Measurements from ENCODE around the gene AGTPBP1. TPM values are rescaled to one million over a fixed set of nuclear protein-coding genes. Genes with fewer than 3 reads are reported as not detected.

The AGTPBP1 gene
- total RNA-seq, 1 donor from 2014 or later, result 25.1 TPM

DNA sequence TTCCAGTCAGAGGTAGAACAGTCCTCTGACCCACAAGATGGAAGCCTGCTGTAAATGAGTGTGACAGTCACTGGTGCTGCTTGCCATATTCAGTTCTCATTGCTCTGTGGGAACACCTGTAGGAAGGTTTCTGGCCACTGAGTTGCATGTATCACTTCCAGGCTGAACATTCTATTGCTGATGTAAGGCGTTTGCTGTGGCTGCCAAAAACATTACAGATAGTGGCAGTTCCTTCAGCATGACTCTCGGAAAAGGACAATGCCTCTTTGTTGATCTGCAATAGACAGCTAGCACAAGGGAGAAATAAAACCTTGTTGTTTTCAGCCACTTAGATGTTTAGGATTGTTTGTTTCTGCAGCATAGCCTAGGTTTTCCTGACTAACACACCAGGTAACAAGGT is 217.2 kb downstream of the AGTPBP1 start:
- no peak overlapping the region for H3K27ac Mint-ChIP-seq (ENCODE audit: unreplicated experiment)
- no peak overlapping the region for H3K4me3 Mint-ChIP-seq (ENCODE audit: unreplicated experiment)
- H3K36me3 Mint-ChIP-seq (ENCODE audit: low read depth), result no peaks in the 10 kb centered on the region
- TF ChIP-seq, protein P1, sequence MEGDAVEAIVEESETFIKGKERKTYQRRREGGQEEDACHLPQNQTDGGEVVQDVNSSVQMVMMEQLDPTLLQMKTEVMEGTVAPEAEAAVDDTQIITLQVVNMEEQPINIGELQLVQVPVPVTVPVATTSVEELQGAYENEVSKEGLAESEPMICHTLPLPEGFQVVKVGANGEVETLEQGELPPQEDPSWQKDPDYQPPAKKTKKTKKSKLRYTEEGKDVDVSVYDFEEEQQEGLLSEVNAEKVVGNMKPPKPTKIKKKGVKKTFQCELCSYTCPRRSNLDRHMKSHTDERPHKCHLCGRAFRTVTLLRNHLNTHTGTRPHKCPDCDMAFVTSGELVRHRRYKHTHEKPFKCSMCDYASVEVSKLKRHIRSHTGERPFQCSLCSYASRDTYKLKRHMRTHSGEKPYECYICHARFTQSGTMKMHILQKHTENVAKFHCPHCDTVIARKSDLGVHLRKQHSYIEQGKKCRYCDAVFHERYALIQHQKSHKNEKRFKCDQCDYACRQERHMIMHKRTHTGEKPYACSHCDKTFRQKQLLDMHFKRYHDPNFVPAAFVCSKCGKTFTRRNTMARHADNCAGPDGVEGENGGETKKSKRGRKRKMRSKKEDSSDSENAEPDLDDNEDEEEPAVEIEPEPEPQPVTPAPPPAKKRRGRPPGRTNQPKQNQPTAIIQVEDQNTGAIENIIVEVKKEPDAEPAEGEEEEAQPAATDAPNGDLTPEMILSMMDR (IDR thresholded peaks at IDR 0.05), result no peak
- peaks cover 4% of the 10 kb centered on the region for H3K4me1 Mint-ChIP-seq (ENCODE audit: low read depth)
- H3K27me3 Mint-ChIP-seq (ENCODE audit: low read depth), result peaks cover 17% of the 10 kb centered on the region
- no peaks in the 10 kb centered on the region for H3K9me3 Mint-ChIP-seq (ENCODE audit: low read depth)
- no peak for DNase-seq (ENCODE audit: low spot score)

DNA sequence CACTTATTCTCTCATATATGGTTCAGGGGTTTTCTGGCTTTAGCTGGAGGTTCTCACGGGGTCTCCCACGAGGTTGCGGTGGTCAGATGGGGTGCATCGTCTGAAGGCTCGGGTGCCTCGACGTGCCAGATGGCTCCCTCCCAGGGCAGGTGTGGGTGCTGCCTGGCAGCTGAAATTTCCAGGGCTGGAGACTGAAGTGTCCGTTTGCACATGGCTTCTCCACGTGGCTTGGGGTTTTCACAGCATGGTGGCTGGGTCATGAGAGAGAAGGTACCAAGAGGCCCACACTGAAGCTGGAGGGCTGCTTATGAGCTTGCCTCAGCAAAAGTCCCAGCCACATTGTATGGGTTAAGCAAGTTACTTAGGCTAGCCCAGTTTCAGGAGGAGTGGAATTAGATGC is 218.6 kb downstream of the AGTPBP1 start:
- H3K4me1 Mint-ChIP-seq (ENCODE audit: low read depth), result peaks cover 4% of the 10 kb centered on the region
- peak overlapping the region; percentile 84 for H3K4me3 Mint-ChIP-seq (ENCODE audit: unreplicated experiment)
- no peak overlapping the region for H3K27ac Mint-ChIP-seq (ENCODE audit: unreplicated experiment)
- TF ChIP-seq, protein P1 (IDR thresholded peaks at IDR 0.05), result no peak
- no peaks in the 10 kb centered on the region for H3K36me3 Mint-ChIP-seq (ENCODE audit: low read depth)
- peaks cover 17% of the 10 kb centered on the region for H3K27me3 Mint-ChIP-seq (ENCODE audit: low read depth)
- H3K9me3 Mint-ChIP-seq (ENCODE audit: low read depth), result no peaks in the 10 kb centered on the region
- no peak for DNase-seq (ENCODE audit: low spot score)

DNA sequence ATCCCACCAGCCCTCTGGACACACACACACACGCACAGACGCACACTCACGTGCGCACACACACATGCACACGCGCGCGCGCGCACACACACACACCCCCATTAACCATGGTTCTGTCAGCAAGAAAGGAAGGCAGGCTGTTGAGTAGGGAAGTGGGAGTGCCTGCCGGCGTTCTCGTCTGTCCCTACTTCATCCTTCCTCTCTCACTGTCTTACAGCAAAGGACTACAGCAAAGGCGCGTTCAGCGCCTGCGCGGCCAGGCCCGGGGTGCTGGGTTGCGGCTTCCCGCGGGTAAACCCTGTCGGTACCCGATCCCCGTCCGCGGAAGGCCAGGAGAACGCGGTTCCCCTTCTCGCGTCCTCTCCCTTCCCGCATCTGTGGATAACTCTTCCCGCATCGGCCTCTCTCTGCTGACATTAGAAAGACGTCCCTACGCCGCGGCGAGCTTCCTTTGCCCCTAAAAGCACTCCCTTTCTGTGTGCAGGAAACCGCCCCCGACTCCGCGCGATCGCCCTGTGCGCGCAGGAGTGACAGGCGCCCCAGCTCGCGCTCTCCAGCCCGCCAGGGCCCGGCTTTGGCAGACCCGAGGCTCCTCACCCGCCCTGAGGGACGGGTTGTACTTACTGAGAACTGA is 219.2 kb downstream of the AGTPBP1 start:
- peaks cover 4% of the 10 kb centered on the region for H3K4me1 Mint-ChIP-seq (ENCODE audit: low read depth)
- no peaks in the 10 kb centered on the region for H3K9me3 Mint-ChIP-seq (ENCODE audit: low read depth)
- no peaks in the 10 kb centered on the region for H3K36me3 Mint-ChIP-seq (ENCODE audit: low read depth)
- H3K27ac Mint-ChIP-seq (ENCODE audit: unreplicated experiment), result no peak overlapping the region
- H3K4me3 Mint-ChIP-seq (ENCODE audit: unreplicated experiment), result peak overlapping the region; percentile 84
- DNase-seq (ENCODE audit: low spot score), result no peak
- TF ChIP-seq, protein P1 (IDR thresholded peaks at IDR 0.05), result no peak
- peaks cover 17% of the 10 kb centered on the region for H3K27me3 Mint-ChIP-seq (ENCODE audit: low read depth)

DNA sequence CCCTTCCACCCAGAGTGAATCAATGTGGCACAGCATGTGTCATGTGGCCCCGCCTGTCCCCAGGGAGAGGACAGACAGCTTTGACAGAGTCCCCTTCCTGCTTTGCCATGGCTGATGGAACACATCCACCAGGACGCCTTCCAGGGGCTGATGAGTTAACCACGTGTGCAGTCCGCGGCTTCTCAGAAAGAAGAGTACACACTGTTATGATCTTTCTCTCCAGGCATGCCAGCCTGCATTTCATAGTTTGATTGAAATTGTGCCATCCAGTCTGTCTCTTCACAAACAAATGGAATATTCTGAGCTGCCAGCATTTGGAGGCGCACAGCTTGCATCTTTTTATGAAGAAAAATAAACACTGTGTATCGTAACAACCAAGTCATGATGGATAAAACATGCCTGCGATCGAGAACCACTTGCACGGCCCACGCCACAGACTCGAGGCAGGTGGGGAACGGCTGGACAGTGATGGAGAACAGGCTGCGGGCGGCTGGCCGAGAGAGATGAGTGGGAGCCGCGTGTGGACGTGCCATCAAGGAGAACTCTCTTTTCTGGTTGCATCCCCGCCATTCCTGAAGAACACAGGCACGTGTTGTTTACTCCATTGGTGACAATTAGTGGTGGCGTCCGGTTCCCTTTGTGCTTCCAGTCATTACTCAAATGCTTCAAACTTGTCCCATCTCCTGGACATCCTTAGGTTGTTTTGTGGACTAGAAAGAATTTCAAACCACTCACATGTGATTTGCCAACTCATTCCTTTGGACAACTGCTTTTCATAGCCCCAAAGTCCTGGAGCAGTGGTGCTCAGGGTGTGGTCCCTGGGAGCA is 220.2 kb downstream of the AGTPBP1 start:
- H3K27ac Mint-ChIP-seq (ENCODE audit: unreplicated experiment), result no peak overlapping the region
- TF ChIP-seq, protein P1 (IDR thresholded peaks at IDR 0.05), result no peak
- peak overlapping the region; percentile 84 for H3K4me3 Mint-ChIP-seq (ENCODE audit: unreplicated experiment)
- H3K36me3 Mint-ChIP-seq (ENCODE audit: low read depth), result no peaks in the 10 kb centered on the region
- H3K4me1 Mint-ChIP-seq (ENCODE audit: low read depth), result peaks cover 4% of the 10 kb centered on the region
- H3K9me3 Mint-ChIP-seq (ENCODE audit: low read depth), result no peaks in the 10 kb centered on the region
- H3K27me3 Mint-ChIP-seq (ENCODE audit: low read depth), result peaks cover 24% of the 10 kb centered on the region
- DNase-seq (ENCODE audit: low spot score), result no peak

DNA sequence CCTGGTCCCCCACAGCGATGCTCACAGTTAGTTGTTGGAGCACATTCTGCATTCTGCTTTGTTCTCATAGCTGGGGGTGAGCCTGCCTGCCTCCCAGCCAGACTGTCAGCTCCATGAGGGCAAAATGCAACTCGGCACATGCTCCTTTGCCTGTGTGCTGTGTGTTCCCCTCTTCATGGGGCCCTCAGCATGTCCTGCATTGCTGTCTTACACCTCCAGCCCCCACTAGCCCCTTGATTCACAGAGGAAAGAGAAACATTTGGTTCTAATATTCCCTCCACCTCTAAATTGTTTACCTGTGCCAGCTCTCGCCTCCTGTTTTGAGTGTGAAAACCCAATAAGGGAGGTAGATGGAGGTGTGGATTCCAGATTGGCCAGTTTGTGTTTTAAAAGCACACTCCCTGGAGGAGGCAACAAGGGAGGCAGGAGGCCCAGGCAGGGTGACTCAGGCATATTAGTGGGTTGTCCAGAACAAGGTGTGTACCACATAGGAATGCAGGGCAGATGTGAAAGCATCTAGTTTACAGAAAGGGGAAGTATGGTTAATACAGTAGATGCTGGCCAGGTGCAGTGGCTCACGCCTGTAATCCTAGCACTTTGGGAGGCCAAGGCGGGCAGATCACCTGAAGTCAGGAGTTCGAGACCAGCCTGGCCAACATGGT is 224.6 kb downstream of the AGTPBP1 start:
- no peak overlapping the region for H3K4me3 Mint-ChIP-seq (ENCODE audit: unreplicated experiment)
- H3K4me1 Mint-ChIP-seq (ENCODE audit: low read depth), result peaks cover under 1% of the 10 kb centered on the region
- TF ChIP-seq, protein P1 (IDR thresholded peaks at IDR 0.05), result no peak
- no peaks in the 10 kb centered on the region for H3K36me3 Mint-ChIP-seq (ENCODE audit: low read depth)
- peaks cover 16% of the 10 kb centered on the region for H3K27me3 Mint-ChIP-seq (ENCODE audit: low read depth)
- H3K9me3 Mint-ChIP-seq (ENCODE audit: low read depth), result no peaks in the 10 kb centered on the region
- no peak overlapping the region for H3K27ac Mint-ChIP-seq (ENCODE audit: unreplicated experiment)
- no peak for DNase-seq (ENCODE audit: low spot score)

Measured in chondrocyte (in vitro differentiated cells).